GM15510 (cell line): ENCODE data around the gene RBAK.

Source experiments
- POLR2A ChIP-seq: IDR thresholded peaks from 3 replicates; pipeline ENCODE4 v1.6.1; 2011; ENCODE audit warnings: borderline replicate concordance; ENCODE audit not compliant: insufficient read length; ENCODE audit errors: extremely low read depth

The RBAK gene

GRCh38 chr7:5063698-5064097 lies 18.0 kb downstream of the RBAK start:
- no peak for TF ChIP-seq POLR2A

DNA sequence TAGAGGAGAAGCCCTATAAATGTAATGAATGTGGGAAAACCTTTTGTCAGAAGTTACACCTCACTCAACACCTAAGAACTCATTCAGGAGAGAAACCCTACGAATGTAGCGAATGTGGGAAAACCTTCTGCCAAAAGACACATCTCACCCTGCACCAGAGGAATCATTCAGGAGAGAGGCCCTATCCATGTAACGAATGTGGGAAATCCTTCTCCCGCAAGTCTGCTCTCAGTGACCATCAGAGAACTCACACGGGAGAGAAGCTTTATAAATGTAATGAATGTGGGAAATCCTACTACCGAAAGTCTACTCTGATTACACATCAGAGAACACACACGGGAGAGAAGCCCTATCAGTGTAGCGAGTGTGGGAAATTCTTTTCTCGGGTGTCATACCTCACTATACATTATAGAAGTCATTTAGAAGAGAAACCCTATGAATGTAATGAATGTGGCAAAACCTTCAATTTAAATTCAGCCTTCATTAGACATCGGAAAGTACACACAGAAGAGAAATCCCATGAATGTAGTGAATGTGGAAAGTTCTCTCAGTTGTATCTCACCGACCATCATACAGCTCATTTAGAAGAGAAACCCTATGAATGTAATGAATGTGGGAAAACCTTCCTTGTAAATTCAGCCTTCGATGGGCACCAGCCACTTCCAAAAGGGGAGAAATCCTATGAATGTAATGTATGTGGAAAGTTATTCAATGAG lies 18.9 kb downstream of the RBAK start:
- TF ChIP-seq POLR2A, result no peak

GRCh38 chr7:5065107-5065407 lies 19.4 kb downstream of the RBAK start:
- no peak for TF ChIP-seq POLR2A

- TF ChIP-seq POLR2A, result no peak
These were observed 22.9 kb downstream of the RBAK start for GRCh38 chr7:5068521-5068920.

GRCh38 chr7:5070206-5070605 lies 24.5 kb downstream of the RBAK start:
- no peak for TF ChIP-seq POLR2A

DNA sequence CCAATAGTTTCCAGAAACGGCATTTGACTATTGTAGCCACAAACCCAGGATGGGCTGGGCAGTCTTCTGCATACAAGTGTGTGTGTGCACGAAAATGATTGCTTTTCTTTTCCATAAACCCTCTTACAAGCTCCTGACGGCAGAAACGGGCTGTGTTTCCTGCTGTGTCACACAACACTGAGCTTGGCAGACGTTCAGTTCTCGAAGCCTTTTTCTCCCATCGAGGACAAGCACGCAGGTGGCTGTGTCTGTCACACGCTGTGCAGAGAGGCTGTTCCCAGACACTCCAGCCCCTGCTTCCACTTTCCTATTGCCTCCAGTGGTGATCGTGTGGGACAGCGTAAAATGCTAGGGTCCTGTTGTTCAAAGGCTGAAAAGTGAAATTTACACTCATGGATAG lies 32.1 kb downstream of the RBAK start:
- TF ChIP-seq POLR2A, result no peak

DNA sequence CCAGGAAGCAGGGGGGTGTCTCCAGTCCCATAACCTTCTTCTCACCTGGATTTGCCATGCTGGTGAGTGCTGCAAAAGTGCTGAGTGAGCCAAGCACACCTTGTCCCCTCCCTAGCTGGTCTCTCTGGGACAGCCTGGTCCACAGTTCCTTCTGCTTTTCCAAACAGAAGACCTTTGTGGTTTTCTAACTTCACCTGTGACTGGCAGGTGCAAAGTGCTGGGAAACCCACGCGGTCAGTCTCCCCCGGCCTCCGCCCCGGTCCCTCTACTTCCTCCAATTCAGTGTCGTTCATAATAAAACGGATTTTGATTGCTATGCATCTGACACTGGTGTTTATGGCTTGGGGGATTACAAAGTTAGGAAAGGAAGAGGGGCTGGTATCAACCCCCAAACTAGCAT lies 37.1 kb downstream of the RBAK start:
- TF ChIP-seq POLR2A, result no peak

DNA sequence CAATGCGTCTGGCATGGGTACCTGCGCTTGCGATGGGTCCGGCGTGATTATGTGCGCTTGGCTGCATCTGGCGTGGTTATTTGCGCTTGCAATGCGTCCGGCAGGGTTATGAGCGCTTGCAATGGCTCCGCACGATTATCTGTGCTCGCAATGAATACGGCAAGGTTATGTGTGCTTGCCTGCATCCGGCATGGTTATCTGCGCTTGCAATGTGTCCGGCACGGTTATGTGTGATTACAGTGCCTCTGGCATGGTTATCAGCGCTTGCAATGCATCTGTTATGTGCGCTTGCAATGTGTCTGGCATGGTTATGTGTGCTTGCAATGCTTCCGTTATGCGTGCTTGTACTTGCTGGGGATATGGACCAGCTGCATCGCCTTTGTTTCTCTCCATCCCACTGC lies 37.7 kb downstream of the RBAK start:
- TF ChIP-seq POLR2A, result no peak

DNA sequence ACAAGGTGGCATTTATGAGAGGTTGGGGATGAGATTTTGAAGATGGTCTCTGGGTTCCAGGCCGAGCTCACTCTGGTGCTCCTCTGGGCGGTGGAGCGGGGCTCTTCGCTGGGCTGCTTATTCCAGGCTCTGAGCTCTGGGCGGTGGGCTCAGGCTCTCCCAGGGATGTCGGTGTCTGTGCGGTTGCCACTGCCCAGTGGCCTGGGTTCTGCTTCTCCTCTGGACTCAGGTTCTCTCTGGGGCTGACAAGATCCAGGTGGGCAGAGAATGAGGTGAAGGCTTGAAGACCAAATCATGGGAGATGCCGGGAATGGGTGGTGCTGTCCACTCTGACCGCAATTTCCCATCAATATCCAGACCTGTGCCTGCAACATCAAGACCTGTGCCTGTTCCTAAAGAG lies 40.6 kb downstream of the RBAK start:
- TF ChIP-seq POLR2A, result no peak

- TF ChIP-seq POLR2A, result no peak
These were observed 43.2 kb downstream of the RBAK start for GRCh38 chr7:5088906-5089305.

DNA sequence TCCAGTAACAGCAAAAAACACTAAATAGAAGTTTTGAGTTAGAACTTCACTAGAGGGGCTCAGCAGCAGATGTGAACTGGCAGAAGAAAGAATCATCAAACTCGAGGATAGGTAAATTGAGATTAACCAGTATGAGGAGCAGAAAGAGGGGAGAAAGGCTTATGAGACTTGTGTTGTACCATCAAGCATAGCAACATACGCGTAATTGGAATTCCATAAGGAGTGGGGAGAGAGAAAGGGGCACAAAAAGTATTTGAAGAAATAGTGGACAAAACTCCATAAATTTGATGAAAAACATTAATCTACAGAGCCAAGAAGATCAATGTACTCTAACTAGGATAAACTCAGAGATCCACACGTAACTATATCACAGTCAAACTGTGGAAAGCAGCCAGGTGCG lies 48.3 kb downstream of the RBAK start:
- TF ChIP-seq POLR2A, result no peak

- no peak for TF ChIP-seq POLR2A
These were observed 49.0 kb downstream of the RBAK start for GRCh38 chr7:5094641-5095040.

- TF ChIP-seq POLR2A, result no peak
These were observed 70.7 kb downstream of the RBAK start for GRCh38 chr7:5116359-5116758.

GRCh38 chr7:5117095-5117970 lies 71.7 kb downstream of the RBAK start:
- TF ChIP-seq POLR2A, result no peak
